ENCODE results near the gene TBC1D22A.

DNA sequence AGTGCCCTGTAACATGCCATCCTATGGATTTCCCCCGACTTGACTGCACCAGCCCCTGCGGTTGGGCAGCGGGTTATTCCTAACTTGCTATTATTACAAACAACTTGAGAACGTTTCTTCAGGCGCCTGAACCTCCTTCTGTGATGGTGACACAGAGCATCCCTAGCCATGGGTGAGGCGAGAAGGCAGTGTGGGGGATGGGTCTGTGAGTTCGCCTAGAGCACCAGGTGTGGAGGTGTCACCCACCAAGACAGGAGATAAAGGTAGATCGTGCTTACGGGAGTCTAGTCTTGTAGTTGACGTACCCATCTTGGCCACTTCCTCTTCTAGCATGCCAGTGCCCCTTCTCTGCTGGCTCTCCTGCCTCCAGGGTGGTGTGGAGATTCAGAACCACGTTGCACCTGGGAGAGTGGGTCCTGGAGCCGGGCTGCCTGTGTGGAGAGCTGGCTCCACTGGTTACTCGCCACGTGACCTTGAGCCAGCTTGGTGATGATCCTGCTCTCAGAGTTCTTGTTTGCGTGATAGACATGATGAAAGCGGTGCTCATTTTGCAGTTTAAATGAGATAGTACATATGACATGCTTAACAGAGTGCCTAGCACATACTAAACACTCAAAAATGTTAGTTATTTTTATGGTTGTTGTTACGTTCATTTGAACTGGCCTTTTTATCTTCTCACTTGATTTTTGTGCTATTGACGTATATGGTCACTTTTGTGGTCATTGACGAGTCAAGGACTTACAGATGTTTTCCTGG lies 37.8 kb downstream of the TBC1D22A start:
- no peak for TF ChIP-seq SIN3A (IDR thresholded peaks at IDR 0.05; ENCODE audit: low read depth, low read length)
- no peak for TF ChIP-seq CEBPB (IDR thresholded peaks at IDR 0.05; ENCODE audit: borderline replicate concordance in 1 of 2, low read depth in 2 of 2, low read length in 2 of 2)
- TF ChIP-seq SMAD1 (IDR thresholded peaks at IDR 0.05; ENCODE audit: low read depth, partially characterized antibody) = no peak
- TF ChIP-seq MXI1 (IDR thresholded peaks at IDR 0.05; ENCODE audit: low read depth, low read length) = no peak
- TF ChIP-seq, protein P1, sequence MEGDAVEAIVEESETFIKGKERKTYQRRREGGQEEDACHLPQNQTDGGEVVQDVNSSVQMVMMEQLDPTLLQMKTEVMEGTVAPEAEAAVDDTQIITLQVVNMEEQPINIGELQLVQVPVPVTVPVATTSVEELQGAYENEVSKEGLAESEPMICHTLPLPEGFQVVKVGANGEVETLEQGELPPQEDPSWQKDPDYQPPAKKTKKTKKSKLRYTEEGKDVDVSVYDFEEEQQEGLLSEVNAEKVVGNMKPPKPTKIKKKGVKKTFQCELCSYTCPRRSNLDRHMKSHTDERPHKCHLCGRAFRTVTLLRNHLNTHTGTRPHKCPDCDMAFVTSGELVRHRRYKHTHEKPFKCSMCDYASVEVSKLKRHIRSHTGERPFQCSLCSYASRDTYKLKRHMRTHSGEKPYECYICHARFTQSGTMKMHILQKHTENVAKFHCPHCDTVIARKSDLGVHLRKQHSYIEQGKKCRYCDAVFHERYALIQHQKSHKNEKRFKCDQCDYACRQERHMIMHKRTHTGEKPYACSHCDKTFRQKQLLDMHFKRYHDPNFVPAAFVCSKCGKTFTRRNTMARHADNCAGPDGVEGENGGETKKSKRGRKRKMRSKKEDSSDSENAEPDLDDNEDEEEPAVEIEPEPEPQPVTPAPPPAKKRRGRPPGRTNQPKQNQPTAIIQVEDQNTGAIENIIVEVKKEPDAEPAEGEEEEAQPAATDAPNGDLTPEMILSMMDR (IDR thresholded peaks at IDR 0.05 in 2 of 3, conservative IDR thresholded peaks at IDR 0.05 in 1 of 3; ENCODE audit: control insufficient read depth in 2 of 3, extremely low read depth in 1 of 3, insufficient read depth in 1 of 3, low read depth in 3 of 3, low read length in 3 of 3) = no peak
- no peak for TF ChIP-seq EP300 (IDR thresholded peaks at IDR 0.05; ENCODE audit: borderline replicate concordance in 1 of 2, control insufficient read depth in 1 of 2, low read depth in 2 of 2, low read length in 2 of 2)
- TF ChIP-seq, protein P2, sequence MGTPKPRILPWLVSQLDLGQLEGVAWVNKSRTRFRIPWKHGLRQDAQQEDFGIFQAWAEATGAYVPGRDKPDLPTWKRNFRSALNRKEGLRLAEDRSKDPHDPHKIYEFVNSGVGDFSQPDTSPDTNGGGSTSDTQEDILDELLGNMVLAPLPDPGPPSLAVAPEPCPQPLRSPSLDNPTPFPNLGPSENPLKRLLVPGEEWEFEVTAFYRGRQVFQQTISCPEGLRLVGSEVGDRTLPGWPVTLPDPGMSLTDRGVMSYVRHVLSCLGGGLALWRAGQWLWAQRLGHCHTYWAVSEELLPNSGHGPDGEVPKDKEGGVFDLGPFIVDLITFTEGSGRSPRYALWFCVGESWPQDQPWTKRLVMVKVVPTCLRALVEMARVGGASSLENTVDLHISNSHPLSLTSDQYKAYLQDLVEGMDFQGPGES (IDR thresholded peaks at IDR 0.05) = no peak
- TF ChIP-seq CBX3 (IDR thresholded peaks at IDR 0.05; ENCODE audit: borderline replicate concordance, low read depth) = no peak
- no peak for TF ChIP-seq SMC3 (IDR thresholded peaks at IDR 0.05; ENCODE audit: borderline replicate concordance, low read length)

All from GM12878 (cell line).